HG02610 (cell line): Measurements from ENCODE around the gene MRS2.

ENCODE experiments used
- ATAC-seq: cut with Tn5 transposase; IDR thresholded peaks from one replicate; pipeline ENCODE4 v1.9.1; 2021; ENCODE audit warnings: mild to moderate bottlenecking, moderate library complexity; ENCODE audit not compliant: unreplicated experiment

MRS2 gene

GRCh38 chr6:24460966-24461365 lies 58.2 kb downstream of the MRS2 start:
- no peak for ATAC-seq

GRCh38 chr6:24464253-24465038 lies 61.7 kb downstream of the MRS2 start:
- ATAC-seq: no peak

- ATAC-seq: no peak
These were observed 67.1 kb downstream of the MRS2 start for GRCh38 chr6:24469811-24470210.

- no peak for ATAC-seq
These were observed 69.4 kb downstream of the MRS2 start for GRCh38 chr6:24472181-24472580.
